ENCODE measurements around the gene DNAJC18.

GRCh38 chr5:139386050-139386438 lies 53.3 kb downstream of the DNAJC18 start:
- no peak for TF ChIP-seq ZNF8 (CRISPR knock-in tag; IDR thresholded peaks at IDR 0.05)
- no peak for TF ChIP-seq PATZ1 (CRISPR knock-in tag; IDR thresholded peaks at IDR 0.05; ENCODE audit: borderline replicate concordance)
- TF ChIP-seq ZFP3 (CRISPR knock-in tag; IDR thresholded peaks at IDR 0.05) = no peak
- TF ChIP-seq PPARA (CRISPR knock-in tag; IDR thresholded peaks at IDR 0.05; ENCODE audit: borderline replicate concordance) = no peak
- TF ChIP-seq ZNF70 (CRISPR knock-in tag; IDR thresholded peaks at IDR 0.05) = no peak
